SK-N-SH (cell line): Measurements from ENCODE around the gene DENND2A.

ENCODE experiments used
- CTCF ChIP-seq: fragments of 200-600 bp; sonication (generic); IDR thresholded peaks from 2 replicates; pipeline ENCODE4 v1.6.1; 2017; ENCODE audit warnings: antibody characterized with exemption, mild to moderate bottlenecking, moderate library complexity
- FOXM1 ChIP-seq: IDR thresholded peaks from 2 replicates; pipeline ENCODE4 v1.4.0; 2012; ENCODE audit warnings: low read depth, mild to moderate bottlenecking
- JUND ChIP-seq: IDR thresholded peaks from 2 replicates; pipeline ENCODE4 v1.4.0; 2012
- RAD21 ChIP-seq: IDR thresholded peaks from 2 replicates; pipeline ENCODE4 v1.6.1; 2012; ENCODE audit warnings: mild to moderate bottlenecking, low read length
- TCF12 ChIP-seq: IDR thresholded peaks from 2 replicates; pipeline ENCODE4 v1.4.0; 2012
- YY1 ChIP-seq: IDR thresholded peaks from 2 replicates; pipeline ENCODE4 v1.4.0; 2012; ENCODE audit warnings: low read depth, mild to moderate bottlenecking

DNA sequence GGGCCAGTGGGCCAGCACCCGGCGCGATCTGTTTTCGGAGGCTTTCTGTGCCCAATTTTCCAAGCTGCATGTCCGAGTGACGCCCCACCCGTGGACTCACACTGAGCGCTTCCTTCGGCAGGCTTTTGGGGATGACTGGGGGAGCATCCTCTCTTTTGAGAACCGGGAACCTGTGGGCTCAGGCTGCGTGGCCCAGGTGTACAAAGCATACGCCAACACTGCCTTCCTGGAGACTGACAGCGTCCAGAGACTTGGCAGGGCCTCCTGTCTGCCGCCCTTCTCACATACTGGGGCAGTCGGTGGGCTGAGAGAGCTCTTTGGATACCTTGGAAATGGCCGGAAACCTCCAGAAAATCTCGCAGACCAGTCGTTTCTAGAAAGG is 33.2 kb upstream of the DENND2A start:
- TF ChIP-seq TCF12 = no peak
- TF ChIP-seq CTCF = no peak
- no peak for TF ChIP-seq YY1
- no peak for TF ChIP-seq RAD21
- TF ChIP-seq JUND = no peak
- TF ChIP-seq FOXM1 = no peak
